Measurements from ENCODE around the gene GFOD1.

GRCh38 chr6:13407368-13407708 is 80.1 kb downstream of the GFOD1 start:
- no peak for TF ChIP-seq SNAI2 (CRISPR knock-in tag; IDR thresholded peaks at IDR 0.05)
- no peak for TF ChIP-seq TSHZ2 (CRISPR knock-in tag; IDR thresholded peaks at IDR 0.05)
- no peak for TF ChIP-seq TOX (CRISPR knock-in tag; IDR thresholded peaks at IDR 0.05; ENCODE audit: borderline replicate concordance)
- TF ChIP-seq PATZ1 (CRISPR knock-in tag; IDR thresholded peaks at IDR 0.05; ENCODE audit: borderline replicate concordance) = no peak
- TF ChIP-seq PPARA (CRISPR knock-in tag; IDR thresholded peaks at IDR 0.05; ENCODE audit: borderline replicate concordance) = no peak
- TF ChIP-seq OSR1 (CRISPR knock-in tag; IDR thresholded peaks at IDR 0.05) = no peak
- no peak for TF ChIP-seq ZFP3 (CRISPR knock-in tag; IDR thresholded peaks at IDR 0.05)

Data from SK-N-SH treated with all-trans-retinoic acid at 6 μM for 48 hours (cell line).